Measurements from ENCODE around the gene MCCD1. TPM values are rescaled to one million over a fixed set of nuclear protein-coding genes. Genes with fewer than 3 reads are reported as not detected.
"Not testable (repeated sequence)": the region's sequence is repeated elsewhere in the genome, so short reads cannot be mapped to it uniquely, and the experiment has no call there.

The MCCD1 gene
- total RNA-seq, 1 donor from 2014 or later = not detected

DNA sequence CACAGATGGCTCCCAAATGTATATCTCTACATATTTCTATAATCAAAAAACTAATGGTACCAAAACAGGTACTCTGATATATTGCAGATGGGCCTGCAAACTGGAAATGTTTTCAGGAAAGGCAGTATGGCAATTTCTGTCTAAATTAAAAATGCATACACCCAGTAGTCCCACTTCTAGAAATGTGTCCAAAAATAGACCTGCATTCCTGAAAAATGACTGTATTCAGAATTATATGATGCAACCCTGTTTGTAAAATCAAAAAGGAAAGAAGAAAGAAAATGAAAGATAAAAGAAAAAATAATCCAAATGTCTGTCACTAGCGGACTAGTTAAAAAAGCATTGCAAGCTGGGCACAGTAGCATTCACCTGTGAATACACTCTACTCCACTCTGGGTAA is 43.7 kb upstream of the MCCD1 start:
- ATAC-seq (ENCODE audit: low read depth) (no peak), DNase-seq (no peak)
- intact Hi-C loops (cut with micrococcal nuclease) = no loop called here
- Mint-ChIP-seq H3K4me1 (peaks cover 1% of the 10 kb centered on the region), H3K36me3 (ENCODE audit: low read depth) (peaks cover 2% of the 10 kb centered on the region), H3K27me3 (no peaks in the 10 kb centered on the region), H3K4me3 (no peak overlapping the region), H3K27ac (no peak overlapping the region), H3K9me3 (no peaks in the 10 kb centered on the region)
- TF ChIP-seq, protein P1, sequence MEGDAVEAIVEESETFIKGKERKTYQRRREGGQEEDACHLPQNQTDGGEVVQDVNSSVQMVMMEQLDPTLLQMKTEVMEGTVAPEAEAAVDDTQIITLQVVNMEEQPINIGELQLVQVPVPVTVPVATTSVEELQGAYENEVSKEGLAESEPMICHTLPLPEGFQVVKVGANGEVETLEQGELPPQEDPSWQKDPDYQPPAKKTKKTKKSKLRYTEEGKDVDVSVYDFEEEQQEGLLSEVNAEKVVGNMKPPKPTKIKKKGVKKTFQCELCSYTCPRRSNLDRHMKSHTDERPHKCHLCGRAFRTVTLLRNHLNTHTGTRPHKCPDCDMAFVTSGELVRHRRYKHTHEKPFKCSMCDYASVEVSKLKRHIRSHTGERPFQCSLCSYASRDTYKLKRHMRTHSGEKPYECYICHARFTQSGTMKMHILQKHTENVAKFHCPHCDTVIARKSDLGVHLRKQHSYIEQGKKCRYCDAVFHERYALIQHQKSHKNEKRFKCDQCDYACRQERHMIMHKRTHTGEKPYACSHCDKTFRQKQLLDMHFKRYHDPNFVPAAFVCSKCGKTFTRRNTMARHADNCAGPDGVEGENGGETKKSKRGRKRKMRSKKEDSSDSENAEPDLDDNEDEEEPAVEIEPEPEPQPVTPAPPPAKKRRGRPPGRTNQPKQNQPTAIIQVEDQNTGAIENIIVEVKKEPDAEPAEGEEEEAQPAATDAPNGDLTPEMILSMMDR (IDR thresholded peaks at IDR 0.05) = no peak
- ChIA-PET CTCF (no interaction called here), POLR2A (no interaction called here)

DNA sequence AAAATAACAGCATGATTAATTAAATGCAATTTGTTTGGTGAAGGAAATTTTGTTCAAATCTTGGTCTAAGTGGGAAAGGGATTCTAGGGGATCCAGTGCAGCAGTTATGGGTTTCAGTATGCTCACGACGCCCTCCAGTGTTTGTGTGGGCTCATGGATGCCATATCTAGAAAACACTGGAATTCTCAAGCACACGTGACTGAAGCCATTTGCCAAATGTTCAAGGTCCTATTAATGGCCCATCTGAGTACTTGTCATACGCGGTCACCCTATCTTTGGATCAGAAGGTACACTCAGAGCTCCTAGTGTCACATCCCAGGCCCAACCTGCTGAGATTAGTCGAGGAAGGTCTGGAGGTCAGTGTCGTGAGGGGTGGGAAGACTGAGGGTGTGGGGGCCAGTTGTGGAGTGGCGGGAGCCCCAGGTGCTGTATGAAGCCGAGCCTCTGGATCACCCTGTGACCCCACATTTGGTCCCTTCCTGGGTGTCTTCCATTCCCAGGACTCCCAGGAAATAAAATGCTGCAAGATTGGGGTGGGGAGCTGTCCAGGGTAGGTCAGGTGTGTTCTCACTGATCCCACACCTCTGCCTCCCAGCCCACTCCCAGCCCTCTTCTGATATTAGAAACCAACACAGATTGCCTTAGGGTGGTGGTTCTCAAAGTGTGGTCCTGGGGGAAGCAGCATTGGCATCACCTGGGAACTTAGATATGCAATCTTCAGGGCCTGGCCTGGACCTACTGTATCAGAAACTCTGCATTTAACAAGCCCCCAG is 42.5 kb upstream of the MCCD1 start:
- H3K4me1 Mint-ChIP-seq; DNase-seq; H3K9me3 Mint-ChIP-seq; CTCF ChIA-PET; POLR2A ChIA-PET; H3K36me3 Mint-ChIP-seq (ENCODE audit: low read depth); H3K27ac Mint-ChIP-seq; intact Hi-C loops (cut with micrococcal nuclease); H3K27me3 Mint-ChIP-seq; H3K4me3 Mint-ChIP-seq: not testable (repeated sequence)
- ATAC-seq (ENCODE audit: low read depth) = peak; percentile 37

DNA sequence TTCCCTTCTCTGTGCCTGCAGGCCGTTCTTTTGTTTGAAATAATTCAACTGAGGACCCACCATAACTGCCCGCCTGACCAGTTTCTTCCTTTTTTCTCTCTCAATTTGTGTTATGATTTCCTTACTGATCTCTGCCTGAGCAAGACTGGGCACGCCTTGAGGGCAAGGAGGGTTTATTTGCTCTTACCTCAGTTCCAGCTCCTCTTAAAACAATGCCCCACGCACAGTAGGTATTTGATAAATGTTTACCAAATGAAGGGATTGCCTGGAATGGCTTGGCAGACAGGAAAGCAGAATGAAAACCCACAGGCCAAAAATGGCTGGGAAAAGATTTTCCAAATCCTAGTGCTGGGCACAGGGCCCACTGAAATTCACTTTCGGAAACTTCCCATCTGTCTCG is 41.1 kb upstream of the MCCD1 start:
- H3K27ac Mint-ChIP-seq; CTCF ChIA-PET; intact Hi-C loops (cut with micrococcal nuclease); POLR2A ChIA-PET; H3K4me3 Mint-ChIP-seq; ATAC-seq (ENCODE audit: low read depth); H3K9me3 Mint-ChIP-seq; H3K36me3 Mint-ChIP-seq (ENCODE audit: low read depth); H3K27me3 Mint-ChIP-seq; DNase-seq: not testable (repeated sequence)
- peaks cover 10% of the 10 kb centered on the region for H3K4me1 Mint-ChIP-seq

GRCh38 chr6:31489086-31489485 is 39.7 kb upstream of the MCCD1 start:
- no peak overlapping the region for H3K4me3 Mint-ChIP-seq
- H3K9me3 Mint-ChIP-seq = no peaks in the 10 kb centered on the region

GRCh38 chr6:31490115-31490873 is 38.5 kb upstream of the MCCD1 start:
- no peak for ATAC-seq (ENCODE audit: low read depth)
- TF ChIP-seq, protein P1 (IDR thresholded peaks at IDR 0.05) = no peak
- no peak for DNase-seq
- Mint-ChIP-seq H3K27me3 (no peaks in the 10 kb centered on the region), H3K36me3 (ENCODE audit: low read depth) (peaks cover 5% of the 10 kb centered on the region), H3K4me3 (no peak overlapping the region), H3K27ac (no peak overlapping the region), H3K9me3 (no peaks in the 10 kb centered on the region), H3K4me1 (peaks cover 22% of the 10 kb centered on the region)
- intact Hi-C loops (cut with micrococcal nuclease) = loop anchor here (5.0 to 10.0 kb wide), 2 partner anchors 88 to 245 kb away; partner anchors contain the start of genes CLIC1 and MICA
- CTCF ChIA-PET = no interaction called here
- POLR2A ChIA-PET = interaction anchor here (0.6 to 1.1 kb wide), 2 partner anchors 8 to 51 kb away, joined by 3 to 6 read pairs; partner anchors contain the start of genes DDX39B and MICB

More at GRCh38 chr6:31489086-31489485, 39.7 kb upstream of the MCCD1 start:
- Mint-ChIP-seq H3K27me3 (no peaks in the 10 kb centered on the region), H3K27ac (no peak overlapping the region), H3K36me3 (ENCODE audit: low read depth) (peaks cover 2% of the 10 kb centered on the region), H3K4me1 (peaks cover 17% of the 10 kb centered on the region)
- POLR2A ChIA-PET = interaction anchor here (1.1 kb wide), 1 partner anchor 52 kb away, joined by 6 read pairs; the partner anchor contains the start of gene DDX39B
- DNase-seq = no peak
- no peak for ATAC-seq (ENCODE audit: low read depth)
- intact Hi-C loops (cut with micrococcal nuclease) = no loop called here
- TF ChIP-seq, protein P1 (IDR thresholded peaks at IDR 0.05) = no peak
- CTCF ChIA-PET = interaction anchor here (0.6 kb wide), 1 partner anchor 170 kb away, joined by 3 read pairs; no protein-coding TSS in a partner anchor

- H3K36me3 Mint-ChIP-seq (ENCODE audit: low read depth); ATAC-seq (ENCODE audit: low read depth); DNase-seq; H3K9me3 Mint-ChIP-seq; H3K27me3 Mint-ChIP-seq: not testable (repeated sequence)
- ChIA-PET POLR2A (interaction anchor here (0.5 to 3.4 kb wide), 6 partner anchors 31 to 1313 kb away, joined by 3 to 46 read pairs (median 12); partner anchors contain the start of genes DDX39B and MICA), CTCF (interaction anchor here (1.5 to 3.9 kb wide), 3 partner anchors 48 to 104 kb away, joined by 3 to 21 read pairs (median 15); partner anchors contain the start of gene DDX39B)
- Mint-ChIP-seq H3K27ac (peak overlapping the region; percentile 92), H3K4me1 (peaks cover 48% of the 10 kb centered on the region), H3K4me3 (peak overlapping the region; percentile 90)
- intact Hi-C loops (cut with micrococcal nuclease) = loop anchor here (1.0 to 10.0 kb wide), 3 partner anchors 91 to 337 kb away; partner anchors contain the start of genes CLIC1 and MICA
These were observed 35.2 kb upstream of the MCCD1 start for GRCh38 chr6:31493550-31493874.

Measured in activated B cell treated with CpG ODN at 0.5 μM for 24 hours (primary cell).